Fibroblast of skin of back (primary cell): Measurements from ENCODE around the gene GLRB.
A peak's percentile ranks its signal among the peaks of the same experiment; 100 is the strongest.
"Not testable (repeated sequence)": the region's sequence is repeated elsewhere in the genome, so short reads cannot be mapped to it uniquely, and the experiment has no call there.

Source experiments
- DNase-seq: peaks from one replicate; pipeline ENCODE4 v3.0.0-alpha.2; 2013

The GLRB gene

GRCh38 chr4:157128395-157128794 is 52.4 kb downstream of the GLRB start:
- peak; percentile 59 for DNase-seq

GRCh38 chr4:157141976-157142375 is 66.0 kb downstream of the GLRB start:
- no peak for DNase-seq

- DNase-seq: no peak
These were observed 67.4 kb downstream of the GLRB start for GRCh38 chr4:157143369-157143768.

GRCh38 chr4:157151711-157152110 is 75.8 kb downstream of the GLRB start:
- DNase-seq: no peak

- no peak for DNase-seq
These were observed 90.1 kb downstream of the GLRB start for GRCh38 chr4:157165935-157166610.

GRCh38 chr4:157170321-157170720 is 94.4 kb downstream of the GLRB start:
- DNase-seq: no peak

- peak; percentile 9 for DNase-seq
These were observed 96.1 kb downstream of the GLRB start for GRCh38 chr4:157172011-157172410.

GRCh38 chr4:157180268-157180667 is 104.3 kb downstream of the GLRB start:
- DNase-seq: not testable (repeated sequence)

GRCh38 chr4:157184300-157184699 is 108.3 kb downstream of the GLRB start:
- DNase-seq: no peak

- DNase-seq: no peak
These were observed 109.4 kb downstream of the GLRB start for GRCh38 chr4:157185363-157185762.

GRCh38 chr4:157195374-157195773 is 119.4 kb downstream of the GLRB start:
- no peak for DNase-seq

- DNase-seq: no peak
These were observed 120.1 kb downstream of the GLRB start for GRCh38 chr4:157196046-157196445.

- no peak for DNase-seq
These were observed 128.8 kb downstream of the GLRB start for GRCh38 chr4:157204634-157205244.

- peak; percentile 11 for DNase-seq
These were observed 141.8 kb downstream of the GLRB start for GRCh38 chr4:157217708-157218107.

GRCh38 chr4:157219711-157220370 is 143.9 kb downstream of the GLRB start:
- no peak for DNase-seq

- DNase-seq: peak; percentile 62
These were observed 144.5 kb downstream of the GLRB start, which contains the start of gene GRIA2 for GRCh38 chr4:157220371-157220881. TSS of gene GRIA2 (plus strand) at chr4:157220728. CDS start at chr4:157221043, 315 bp downstream.

GRCh38 chr4:157221426-157221894 is 145.5 kb downstream of the GLRB start:
- DNase-seq: no peak
